Kidney epithelial cell (primary cell): ENCODE measurements around the gene CAVIN3. TPM values are rescaled to one million over a fixed set of nuclear protein-coding genes. Genes with fewer than 3 reads are reported as not detected.

Source experiments
- DNase-seq: peaks from one replicate; pipeline ENCODE4 v3.0.0-alpha.2; 2010; ENCODE audit warnings: low read depth
- H3K27me3 ChIP-seq: 2 replicates; pipeline ENCODE4 v1.6.0; 2011; ENCODE audit warnings: low read length; ENCODE audit not compliant: control insufficient read depth, insufficient read depth
- H3K36me3 ChIP-seq: 2 replicates; pipeline ENCODE4 v1.5.1; 2011; ENCODE audit warnings: low read length; ENCODE audit not compliant: control insufficient read depth, insufficient read depth
- H3K4me3 ChIP-seq: 2 replicates; pipeline ENCODE4 v1.5.1; 2011; ENCODE audit warnings: low read depth, mild to moderate bottlenecking, control low read depth, low read length
- CTCF ChIP-seq: IDR thresholded peaks from 2 replicates; pipeline ENCODE4 v1.5.1; 2011; ENCODE audit warnings: mild to moderate bottlenecking, moderate library complexity, low read length, control low read depth, inconsistent platforms; ENCODE audit not compliant: insufficient read depth, poor library complexity, severe bottlenecking
- total RNA-seq: library from RNA; depleted of rRNA; stranded (reverse); fragments of >200 nt; gene quantifications from 2 replicates; pipeline ENCODE4 v1.2.3, GENCODE V29; 2015

Gene CAVIN3
- total RNA-seq, 1 donor from 2014 or later: 93.7 TPM

- no peak for DNase-seq
- TF ChIP-seq CTCF: no peak
- no peaks in the 10 kb centered on the region for H3K27me3 ChIP-seq
- H3K4me3 ChIP-seq: no peak overlapping the region
- no peaks in the 10 kb centered on the region for H3K36me3 ChIP-seq
Observed at GRCh38 chr11:6332066-6332465, 11.8 kb upstream of the CAVIN3 start.

- no peak for TF ChIP-seq CTCF
- DNase-seq: no peak
Observed at GRCh38 chr11:6328321-6328720, 8.0 kb upstream of the CAVIN3 start.

GRCh38 chr11:6327806-6328205 is 7.5 kb upstream of the CAVIN3 start:
- Histone ChIP-seq H3K27me3 (no peaks in the 10 kb centered on the region), H3K4me3 (no peak overlapping the region), H3K36me3 (no peaks in the 10 kb centered on the region)
- TF ChIP-seq CTCF: no peak
- DNase-seq: no peak

More at GRCh38 chr11:6328321-6328720, 8.0 kb upstream of the CAVIN3 start:
- H3K36me3 ChIP-seq: no peaks in the 10 kb centered on the region
- H3K27me3 ChIP-seq: no peaks in the 10 kb centered on the region
- no peak overlapping the region for H3K4me3 ChIP-seq

GRCh38 chr11:6326985-6327384 is 6.7 kb upstream of the CAVIN3 start:
- Histone ChIP-seq H3K27me3 (no peaks in the 10 kb centered on the region), H3K36me3 (no peaks in the 10 kb centered on the region), H3K4me3 (no peak overlapping the region)
- no peak for TF ChIP-seq CTCF
- DNase-seq: no peak

- no peaks in the 10 kb centered on the region for H3K36me3 ChIP-seq
- no peak for TF ChIP-seq CTCF
- no peak overlapping the region for H3K4me3 ChIP-seq
- no peak for DNase-seq
- H3K27me3 ChIP-seq: no peaks in the 10 kb centered on the region
Observed at GRCh38 chr11:6326303-6326702, 6.0 kb upstream of the CAVIN3 start.

GRCh38 chr11:6323291-6323905 is 3.1 kb upstream of the CAVIN3 start:
- H3K27me3 ChIP-seq: no peaks in the 10 kb centered on the region
- H3K36me3 ChIP-seq: no peaks in the 10 kb centered on the region
- DNase-seq: no peak
- TF ChIP-seq CTCF: no peak
- no peak overlapping the region for H3K4me3 ChIP-seq
